SK-N-DZ (cell line): ENCODE data around the gene TMEM87A.

Experiments used
- DNase-seq: peaks from one replicate; pipeline ENCODE4 v3.0.0-alpha.2; 2015; ENCODE audit warnings: low spot score
- small RNA-seq, 2 experiments: library from RNA; depleted of rRNA; stranded (forward); fragments of <200 nt; gene quantifications; one replicate each; pipeline ENCODE3, GENCODE V24; 2014

The TMEM87A gene

DNA sequence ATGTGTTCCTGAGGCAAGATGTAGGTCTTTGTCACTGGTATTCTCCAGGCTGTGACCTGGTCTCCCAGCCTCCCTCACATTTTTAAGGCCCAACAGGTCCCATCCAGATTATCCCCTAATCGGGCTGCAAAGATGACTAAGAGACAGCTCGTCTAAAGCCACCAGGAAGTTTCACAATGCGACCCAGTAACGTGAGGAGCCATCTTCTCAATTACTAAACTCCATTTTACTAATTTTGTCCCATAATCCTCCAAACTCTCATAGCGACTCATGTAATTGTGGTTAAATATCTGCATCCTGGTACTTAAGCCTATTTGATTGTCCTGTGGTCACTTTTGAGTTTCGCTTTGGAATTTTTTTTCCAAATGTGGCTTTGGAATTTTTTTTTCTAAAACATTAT, 108.1 kb downstream of the TMEM87A start:
- no peak for DNase-seq

DNA sequence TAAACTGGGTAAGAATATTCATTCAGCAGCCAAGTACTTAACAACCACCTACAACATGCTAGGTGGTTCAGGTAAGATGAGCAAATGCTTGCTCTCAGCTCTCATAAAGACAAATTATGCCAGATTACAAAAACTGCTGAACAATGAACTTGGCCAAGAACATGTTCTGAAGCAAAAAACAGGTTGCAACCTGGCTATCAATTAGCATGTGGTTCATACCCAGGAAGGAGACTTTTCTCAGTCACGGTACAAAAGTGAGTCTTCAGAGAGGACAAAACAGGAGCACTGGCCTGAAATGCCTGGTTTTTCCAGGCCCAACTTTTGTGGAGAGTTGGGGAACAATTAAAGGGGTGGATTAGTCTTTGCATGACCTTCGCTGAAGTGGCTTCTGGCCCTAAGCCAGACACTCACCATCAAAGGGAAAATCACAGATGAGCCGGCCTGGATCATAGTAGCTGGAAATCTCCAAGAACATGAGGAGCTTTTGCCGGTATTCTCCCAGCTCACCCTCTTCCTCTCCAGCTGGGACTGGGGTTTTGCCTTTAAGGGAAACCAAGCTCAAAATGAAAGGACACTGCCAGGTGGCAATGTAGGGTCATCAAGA, 109.2 kb downstream of the TMEM87A start:
- DNase-seq, result no peak

DNA sequence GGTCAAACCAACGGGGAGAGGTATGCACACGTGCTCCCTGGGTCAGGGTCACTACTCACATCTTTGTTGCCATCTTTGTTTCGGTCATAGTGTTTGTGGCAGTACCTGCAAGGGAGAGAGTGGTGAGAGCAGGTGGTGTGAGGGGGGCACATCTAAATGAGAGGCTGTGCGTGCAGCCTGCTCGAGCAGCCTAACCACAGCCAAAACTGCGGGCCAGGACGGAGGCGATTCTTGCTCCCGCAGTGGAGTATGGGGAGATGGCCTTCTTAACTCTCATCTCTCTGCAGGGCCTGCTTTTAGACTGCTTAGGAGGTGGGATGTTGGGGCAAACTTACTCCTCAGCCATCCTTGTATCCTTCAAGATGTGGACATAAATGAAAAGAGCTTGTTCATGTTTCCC, 109.9 kb downstream of the TMEM87A start:
- no peak for DNase-seq

Small RNA genes lying within 50 kb of the gene (small RNA-seq; reads per million reads assigned to genes)
- gene MIR627, result 0 to 0.18 reads per million in 2 experiments
